HUDEP-2 (cell line): Measurements from ENCODE around the gene DLGAP1.
"Not testable (repeated sequence)": the region's sequence is repeated elsewhere in the genome, so short reads cannot be mapped to it uniquely, and the experiment has no call there.

Source experiments
- DNase-seq, 76 experiments: peaks; one replicate each; lab custom pipeline; 2025; ENCODE audit not compliant: unreplicated experiment in 76 of 76; lab: John Stamatoyannopoulos, UW

DLGAP1 gene

DNA sequence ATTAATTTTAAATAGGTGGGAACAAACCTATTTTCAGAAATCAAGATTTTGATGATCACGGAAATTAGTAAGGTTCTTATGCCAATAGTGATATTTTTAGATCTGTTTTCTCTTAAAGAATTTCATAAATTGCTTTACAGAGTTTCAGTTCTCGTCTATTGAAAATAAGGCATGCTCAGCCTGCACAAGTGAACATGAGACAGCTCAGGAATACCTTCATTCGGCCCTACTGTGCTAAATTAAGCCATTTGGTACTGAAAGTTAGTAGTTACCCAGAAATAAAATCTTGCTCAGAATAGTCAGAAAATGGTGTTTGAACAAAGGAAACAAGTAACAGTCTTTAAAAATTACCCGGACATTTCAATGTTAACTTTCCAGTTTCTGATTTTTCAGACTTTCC, 60.4 kb downstream of the DLGAP1 start:
- DNase-seq = no peak

- DNase-seq = no peak
Measured at GRCh38 chr18:4391859-4392258, 63.2 kb downstream of the DLGAP1 start.

DNA sequence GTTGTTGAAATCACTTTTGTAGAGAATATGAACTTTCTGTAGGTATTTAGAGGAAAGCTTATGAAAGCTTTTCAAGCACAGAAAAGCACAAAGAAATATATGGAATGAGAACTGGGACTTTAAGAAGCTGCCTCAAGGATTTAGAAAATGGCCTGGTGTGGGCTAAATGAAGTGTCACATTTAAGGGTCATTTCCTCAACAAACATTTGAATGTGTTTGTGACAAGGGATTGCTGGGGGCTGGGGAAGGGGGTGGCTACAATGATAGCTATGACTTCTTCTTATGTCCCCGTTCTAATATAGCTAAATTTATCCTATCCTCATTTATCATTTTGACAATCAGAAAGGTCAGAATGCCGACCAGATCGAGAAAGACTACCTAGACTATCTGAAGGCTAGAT, 69.2 kb downstream of the DLGAP1 start:
- DNase-seq = no peak

DNA sequence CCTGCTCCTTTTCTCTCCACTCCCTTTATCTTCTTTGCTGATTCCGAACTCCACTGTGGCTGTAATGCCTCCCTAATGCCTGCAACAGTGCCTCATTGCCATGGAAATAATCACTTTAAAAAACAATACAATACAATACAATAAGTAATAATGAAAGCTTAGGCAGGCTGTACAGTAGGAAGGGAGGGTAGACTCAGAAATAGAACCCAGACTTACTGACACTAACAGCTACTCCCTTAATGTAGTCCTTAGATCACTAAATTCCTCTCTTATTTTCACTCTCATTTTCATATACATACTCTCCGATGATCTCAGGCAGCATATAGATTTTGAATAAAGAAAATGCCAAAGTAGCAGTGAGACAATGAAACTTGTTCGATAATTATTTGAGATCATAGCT, 70.2 kb downstream of the DLGAP1 start:
- DNase-seq = no peak

DNA sequence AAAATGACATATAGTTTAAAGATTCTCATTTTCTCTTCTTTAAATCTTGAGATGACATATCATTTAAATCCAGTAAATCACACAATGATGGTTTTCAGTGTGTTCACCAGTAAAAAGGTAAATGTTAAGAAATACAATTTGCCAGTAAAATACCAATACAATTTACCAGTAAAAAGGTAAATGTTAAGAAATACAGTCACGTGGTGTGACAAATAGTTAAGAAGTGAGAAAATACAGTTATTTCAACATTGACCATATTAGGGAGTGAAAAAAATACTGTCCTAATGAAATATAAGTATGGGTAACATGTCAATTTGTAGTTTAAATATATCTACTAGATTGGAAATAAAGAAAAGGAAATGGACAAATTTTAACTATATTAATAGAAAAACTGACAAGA, 80.5 kb downstream of the DLGAP1 start:
- DNase-seq = no peak

- DNase-seq = no peak
Measured at GRCh38 chr18:4369705-4370104, 85.4 kb downstream of the DLGAP1 start.

DNA sequence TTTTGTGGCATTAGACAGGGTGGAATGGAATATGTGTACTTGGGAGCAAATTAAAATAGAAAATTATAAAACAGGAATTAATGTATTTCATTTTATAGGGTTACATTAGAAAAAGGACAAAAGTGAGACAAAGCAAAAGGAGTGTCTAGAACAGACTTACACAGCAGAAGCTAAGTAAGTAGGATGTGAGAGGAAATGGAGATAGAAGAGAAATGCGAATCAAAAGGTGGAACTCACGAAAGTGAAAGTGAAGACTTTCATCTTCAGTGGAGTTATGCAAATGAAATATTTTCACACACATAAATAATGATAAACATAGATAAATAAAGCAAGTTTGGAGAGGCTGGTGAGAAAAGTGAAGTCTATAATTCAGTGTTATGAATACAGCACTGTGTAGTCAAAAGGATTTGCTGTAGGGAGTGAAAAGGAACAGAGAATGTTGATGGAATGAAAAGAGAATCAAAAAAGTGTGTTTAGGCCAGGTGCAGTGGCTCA, 94.8 kb downstream of the DLGAP1 start:
- DNase-seq = no peak

GRCh38 chr18:4358618-4359017, 96.5 kb downstream of the DLGAP1 start:
- DNase-seq = no peak

DNA sequence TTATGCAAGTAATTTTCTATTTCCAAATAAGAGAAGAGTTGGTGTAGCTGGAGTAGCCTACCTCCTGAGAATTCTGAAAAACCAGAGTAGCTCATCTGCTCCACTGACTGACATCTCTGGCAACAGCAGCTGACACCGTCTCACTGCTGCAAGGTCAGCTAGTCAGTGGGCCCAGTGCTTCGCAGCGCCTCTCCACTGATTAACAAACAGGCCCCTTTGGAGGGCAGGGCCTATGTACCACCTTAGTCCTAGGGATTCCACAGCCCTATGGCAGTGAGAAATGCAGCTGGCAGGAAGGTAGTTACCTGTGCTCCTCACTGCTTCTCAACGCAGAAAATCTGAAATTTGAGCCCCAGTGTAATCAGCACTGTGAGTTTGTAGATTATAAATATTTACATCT, 97.5 kb downstream of the DLGAP1 start:
- DNase-seq = no peak

- no peak for DNase-seq
Measured at GRCh38 chr18:4356929-4357328, 98.2 kb downstream of the DLGAP1 start.

DNA sequence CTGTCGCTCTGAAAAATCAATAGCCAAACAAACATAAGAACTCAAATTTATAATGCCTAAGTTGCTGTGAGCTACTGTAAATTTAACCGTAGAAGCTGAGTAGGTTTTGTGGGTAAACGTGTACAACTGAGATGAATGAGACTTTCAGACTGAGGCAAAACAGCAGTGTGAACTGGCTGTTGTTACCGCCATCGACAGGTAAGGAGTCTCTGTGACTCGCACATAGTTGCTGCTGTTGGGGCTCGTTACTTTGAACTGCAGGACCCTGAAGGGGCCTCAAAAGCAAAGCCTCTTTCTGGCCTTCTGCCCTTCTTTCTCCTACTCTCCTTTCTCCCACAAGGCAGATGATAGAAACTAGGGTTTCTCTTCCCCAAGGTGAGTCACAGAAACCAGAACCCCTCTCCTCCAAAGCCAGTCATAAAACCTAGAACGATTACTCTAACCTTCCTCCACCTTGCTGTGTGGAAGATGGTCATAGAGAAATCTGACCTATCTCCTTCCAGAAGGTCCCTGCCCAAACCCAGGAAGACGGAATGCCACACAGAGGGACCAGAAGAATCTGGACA, 101.2 kb downstream of the DLGAP1 start:
- DNase-seq = no peak

GRCh38 chr18:4352746-4353551, 102.2 kb downstream of the DLGAP1 start:
- DNase-seq = no peak

- DNase-seq = no peak
Measured at GRCh38 chr18:4351005-4351404, 104.1 kb downstream of the DLGAP1 start.

- no peak for DNase-seq
Measured at GRCh38 chr18:4335386-4335785, 119.7 kb downstream of the DLGAP1 start.

- DNase-seq = no peak
Measured at GRCh38 chr18:4333043-4333442, 122.1 kb downstream of the DLGAP1 start.

DNA sequence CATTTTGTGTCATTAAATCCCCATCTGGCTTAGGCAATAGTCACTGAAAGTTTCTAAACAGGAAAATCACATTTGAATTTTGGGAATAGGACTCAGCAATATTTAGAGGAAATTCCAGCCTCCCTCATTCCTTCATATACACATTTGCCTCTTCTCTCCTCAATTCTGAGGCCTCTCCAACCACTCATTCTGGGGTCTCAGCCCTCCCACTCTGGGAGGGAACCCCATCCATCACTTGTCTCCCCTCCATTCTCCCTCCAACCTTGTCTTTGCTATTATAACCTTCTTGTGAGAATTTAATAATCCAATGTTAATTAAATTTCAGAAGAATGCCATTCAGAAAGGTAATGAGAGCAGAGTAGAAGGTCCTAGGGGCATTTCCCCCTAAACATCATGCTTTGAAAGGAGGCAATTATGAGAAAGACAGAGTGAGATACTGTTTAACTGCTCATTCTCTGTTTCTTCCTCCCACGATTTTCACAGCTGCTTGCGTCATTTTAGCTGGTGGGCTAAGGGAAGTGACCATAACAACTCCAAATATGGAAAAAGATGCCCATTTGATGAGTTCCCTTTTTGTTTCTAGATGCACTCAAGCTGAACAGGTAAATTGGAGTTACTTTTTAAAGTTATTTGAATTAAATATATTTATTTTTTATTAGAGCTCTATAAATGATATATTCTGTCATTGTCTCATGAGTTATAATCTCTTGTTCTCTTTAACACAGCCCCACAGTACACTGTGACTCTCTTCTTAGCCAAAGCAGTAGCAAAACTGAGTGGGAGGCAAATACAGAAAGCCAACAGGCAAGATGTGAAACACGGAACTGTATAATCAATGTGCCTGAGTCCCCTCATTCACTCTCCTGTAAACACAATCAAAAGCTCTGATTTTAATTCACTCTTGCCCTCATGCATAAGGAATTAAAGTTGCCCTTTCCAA, 135.1 kb downstream of the DLGAP1 start:
- no peak for DNase-seq

GRCh38 chr18:4318311-4318710, 136.8 kb downstream of the DLGAP1 start:
- DNase-seq = no peak

GRCh38 chr18:4311945-4312344, 143.2 kb downstream of the DLGAP1 start:
- DNase-seq = not testable (repeated sequence)

DNA sequence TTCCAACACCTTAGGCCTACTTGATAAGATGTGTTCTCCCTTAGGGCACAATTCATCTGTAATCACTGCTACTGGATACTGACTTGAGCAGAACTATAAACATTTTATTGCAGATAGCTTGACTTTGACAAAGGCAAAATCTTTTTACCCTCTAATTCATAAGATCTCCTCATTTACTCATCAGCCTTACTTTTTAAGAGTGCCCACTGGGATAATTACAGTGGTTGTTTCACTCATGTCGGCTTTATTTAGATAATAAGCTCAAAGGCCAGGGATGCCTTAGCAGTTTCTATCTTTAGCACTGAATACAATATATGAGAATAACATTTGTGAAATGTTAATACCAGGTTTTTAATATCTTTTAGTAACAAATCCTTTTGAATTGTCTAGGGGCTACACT, 144.0 kb downstream of the DLGAP1 start:
- DNase-seq = no peak

GRCh38 chr18:4309227-4309626, 145.9 kb downstream of the DLGAP1 start:
- no peak for DNase-seq

GRCh38 chr18:4308576-4308975, 146.5 kb downstream of the DLGAP1 start:
- no peak for DNase-seq
